Suppressor macrophage (primary cell): ENCODE measurements around the gene HNRNPA2B1.
"Not testable (repeated sequence)": the region's sequence is repeated elsewhere in the genome, so short reads cannot be mapped to it uniquely, and the experiment has no call there.

Experiments
- DNase-seq, 4 experiments: peaks; one replicate each; pipeline ENCODE4 v3.0.0-alpha.2; 2020 to 2022

HNRNPA2B1 gene

GRCh38 chr7:26184281-26185101 lies 16.1 kb downstream of the HNRNPA2B1 start:
- DNase-seq = not testable (repeated sequence)

- no peak for DNase-seq
These were observed 16.8 kb downstream of the HNRNPA2B1 start for GRCh38 chr7:26183545-26184280.

- no peak for DNase-seq
These were observed 17.8 kb downstream of the HNRNPA2B1 start for GRCh38 chr7:26182706-26183105.

- DNase-seq = no peak
These were observed 18.3 kb downstream of the HNRNPA2B1 start for GRCh38 chr7:26182283-26182682.

GRCh38 chr7:26181474-26182227 lies 18.9 kb downstream of the HNRNPA2B1 start:
- no peak for DNase-seq

- no peak for DNase-seq
These were observed 19.8 kb downstream of the HNRNPA2B1 start for GRCh38 chr7:26180792-26181198.

- DNase-seq = no peak
These were observed 20.6 kb downstream of the HNRNPA2B1 start for GRCh38 chr7:26179826-26180497.

- DNase-seq = no peak
These were observed 21.1 kb downstream of the HNRNPA2B1 start for GRCh38 chr7:26179422-26179821.

- no peak for DNase-seq
These were observed 22.1 kb downstream of the HNRNPA2B1 start for GRCh38 chr7:26178272-26178960.

- not testable (repeated sequence) for DNase-seq
These were observed 23.3 kb downstream of the HNRNPA2B1 start for GRCh38 chr7:26177269-26177668.

- DNase-seq = not testable (repeated sequence)
These were observed 23.9 kb downstream of the HNRNPA2B1 start for GRCh38 chr7:26176696-26177095.

GRCh38 chr7:26175903-26176302 lies 24.6 kb downstream of the HNRNPA2B1 start:
- not testable (repeated sequence) for DNase-seq

GRCh38 chr7:26172048-26172447 lies 28.5 kb downstream of the HNRNPA2B1 start:
- no peak for DNase-seq

GRCh38 chr7:26171601-26172000 lies 28.9 kb downstream of the HNRNPA2B1 start:
- no peak for DNase-seq

GRCh38 chr7:26170663-26171062 lies 29.9 kb downstream of the HNRNPA2B1 start:
- no peak for DNase-seq

- no peak for DNase-seq
These were observed 31.3 kb downstream of the HNRNPA2B1 start for GRCh38 chr7:26169271-26169670.

- no peak for DNase-seq
These were observed 32.0 kb downstream of the HNRNPA2B1 start for GRCh38 chr7:26168458-26169023.

GRCh38 chr7:26167303-26167934 lies 33.1 kb downstream of the HNRNPA2B1 start:
- no peak for DNase-seq

- DNase-seq = no peak
These were observed 33.8 kb downstream of the HNRNPA2B1 start for GRCh38 chr7:26166684-26167266.

- no peak for DNase-seq
These were observed 34.4 kb downstream of the HNRNPA2B1 start for GRCh38 chr7:26165950-26166683.
